GM13977 (cell line): ENCODE results near the gene RAX2.
A peak's percentile ranks its signal among the peaks of the same experiment; 100 is the strongest.
"Not testable (repeated sequence)": the region's sequence is repeated elsewhere in the genome, so short reads cannot be mapped to it uniquely, and the experiment has no call there.

Experiments used
- DNase-seq: peaks from one replicate; pipeline ENCODE4 v3.0.0; 2012; ENCODE audit warnings: low spot score
- CTCF ChIP-seq: IDR thresholded peaks from 2 replicates; pipeline ENCODE4 v1.5.1; 2012; ENCODE audit warnings: mild to moderate bottlenecking, control low read depth; ENCODE audit not compliant: insufficient read depth; ENCODE audit errors: extremely low read depth, missing control alignments
- in situ Hi-C: fragments of 300-500 bp; cut with MboI; formaldehyde crosslinking; loops from one replicate; pipeline ENCODE4 v1.12.0; 2022; ENCODE audit warnings: low sequenced_read_pairs, low pct_unique_long_range_greater_than_20kb, mixed read lengths, inconsistent platforms; ENCODE audit not compliant: unreplicated experiment

The RAX2 gene

GRCh38 chr19:3767050-3767449 is 5.0 kb downstream of the RAX2 start:
- in situ Hi-C loops, result no loop called here
- DNase-seq, result no peak
- no peak for TF ChIP-seq CTCF

GRCh38 chr19:3766520-3766919 is 5.5 kb downstream of the RAX2 start:
- no peak for TF ChIP-seq CTCF
- in situ Hi-C loops, result no loop called here
- DNase-seq, result no peak

- DNase-seq, in situ Hi-C loops: not testable (repeated sequence)
Measured at GRCh38 chr19:3765757-3766156, 6.3 kb downstream of the RAX2 start.

DNA sequence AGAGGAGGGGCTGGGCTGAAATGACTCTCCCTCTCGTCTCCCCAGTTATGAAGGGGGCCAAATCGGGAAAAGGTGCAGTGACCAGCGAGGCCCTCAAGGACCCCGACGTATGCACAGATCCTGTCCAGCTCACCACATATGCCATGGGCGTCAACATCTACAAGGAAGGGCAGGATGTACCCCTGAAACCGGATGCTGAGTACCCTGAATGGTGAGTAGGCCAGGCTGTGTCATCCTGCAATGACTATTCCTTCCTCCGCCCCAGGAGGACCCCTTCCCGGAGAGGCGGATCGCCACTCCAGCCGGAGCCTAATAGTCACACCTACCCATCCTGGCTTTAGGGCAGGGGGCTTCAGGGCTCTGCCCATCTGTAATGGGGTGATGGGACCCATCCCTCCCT is 6.9 kb downstream of the RAX2 start:
- in situ Hi-C loops, result no loop called here
- DNase-seq, result no peak
- no peak for TF ChIP-seq CTCF

DNA sequence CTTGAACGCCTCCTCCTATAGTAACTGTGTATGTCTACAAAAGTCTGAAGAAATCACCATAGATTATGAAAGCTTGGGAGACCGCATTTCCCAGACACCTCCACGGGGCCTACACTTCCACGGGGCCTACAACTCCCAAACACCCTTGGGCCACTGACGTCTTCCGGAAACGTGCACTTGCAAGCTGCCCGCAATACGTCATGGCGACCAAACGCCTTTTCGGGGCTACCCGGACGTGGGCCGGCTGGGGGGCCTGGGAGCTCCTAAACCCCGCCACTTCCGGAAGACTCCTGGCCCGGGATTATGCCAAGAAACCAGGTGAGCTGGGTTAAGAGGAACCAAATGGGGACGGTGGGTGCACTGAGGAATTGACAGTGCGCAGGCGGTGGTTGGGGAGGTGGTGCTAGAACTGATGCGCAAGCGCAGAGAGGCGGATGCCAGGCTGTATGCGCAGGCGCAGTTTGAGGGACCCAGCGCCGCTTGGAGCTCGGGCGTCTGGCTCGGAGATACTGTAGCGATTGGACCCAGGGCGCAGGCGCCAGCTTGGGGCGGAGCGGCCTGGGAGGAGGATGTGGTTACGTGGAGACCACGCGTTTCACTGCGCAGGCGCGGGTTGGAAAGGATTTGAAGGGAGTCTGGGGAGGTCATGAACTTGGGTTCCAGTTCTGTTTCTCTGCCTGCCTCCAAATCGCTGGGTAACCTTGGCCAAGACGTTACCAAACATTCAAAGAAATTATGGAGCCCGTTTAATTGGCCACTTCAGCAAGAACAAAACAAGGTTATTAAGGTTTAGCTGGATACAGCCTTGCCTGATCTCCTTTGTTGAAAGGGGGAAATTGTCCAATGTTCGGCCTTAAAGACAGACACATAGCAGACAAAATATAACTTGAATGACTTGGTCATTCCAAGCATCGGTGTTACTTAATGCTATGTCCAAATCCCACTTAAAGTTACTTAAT is 9.2 kb downstream of the RAX2 start, which contains the start of gene MRPL54:
Gene MRPL54 (plus strand): TSS at position 182 of the 959 bp plus-strand sequence. CDS start 19 bp downstream, at position 201.
- in situ Hi-C loops, result no loop called here
- TF ChIP-seq CTCF, result no peak
- peak; percentile 99 for DNase-seq

GRCh38 chr19:3762130-3762473 is 9.9 kb downstream of the RAX2 start:
- in situ Hi-C loops, result no loop called here
- DNase-seq, result no peak
- TF ChIP-seq CTCF, result no peak

- peak; percentile 90 for TF ChIP-seq CTCF
- in situ Hi-C loops, result no loop called here
- DNase-seq, result peak; percentile 97
Measured at GRCh38 chr19:3761382-3762129, 10.5 kb downstream of the RAX2 start, which contains the start of gene APBA3. APBA3 (minus strand) TSS chr19:3761692; CDS start chr19:3760264, 1,428 bp downstream.
